RWPE2 (cell line): Measurements from ENCODE around the gene RAI1.
A peak's percentile ranks its signal among the peaks of the same experiment; 100 is the strongest.

Experiments
- ATAC-seq: fragments of 200-7000 bp; cut with Tn5 transposase; 3 replicates; pipeline ENCODE4 v1.9.1; 2021; ENCODE audit warnings: low read depth
- DNase-seq: peaks from one replicate; pipeline ENCODE4 v3.0.0-alpha.2; 2020; ENCODE audit warnings: low spot score
- H3K27ac ChIP-seq: fragments of 450-650 bp; 2 replicates; pipeline ENCODE4 v1.5.1; 2017; ENCODE audit warnings: mild to moderate bottlenecking; ENCODE audit not compliant: poor library complexity, severe bottlenecking
- H3K27me3 ChIP-seq: fragments of 250-450 bp; sonication (Bioruptor Pico); 2 replicates; pipeline ENCODE4 v1.5.1; 2021; ENCODE audit warnings: mild to moderate bottlenecking, moderate library complexity; ENCODE audit not compliant: insufficient read depth, poor library complexity, severe bottlenecking
- H3K36me3 ChIP-seq: fragments of 250-450 bp; sonication (Bioruptor Pico); 2 replicates; pipeline ENCODE4 v1.5.1; 2020; ENCODE audit warnings: low read depth, mild to moderate bottlenecking, moderate library complexity
- H3K4me1 ChIP-seq: fragments of 250-450 bp; sonication (Bioruptor Pico); 2 replicates; pipeline ENCODE4 v1.5.1; 2021; ENCODE audit warnings: mild to moderate bottlenecking, moderate library complexity; ENCODE audit not compliant: insufficient read depth, poor library complexity, severe bottlenecking
- H3K4me3 ChIP-seq: fragments of 250-450 bp; sonication (Bioruptor Pico); 2 replicates; pipeline ENCODE4 v1.5.1; 2021; ENCODE audit warnings: mild to moderate bottlenecking, moderate library complexity; ENCODE audit not compliant: severe bottlenecking
- H3K9me3 ChIP-seq: fragments of 250-450 bp; sonication (Bioruptor Pico); 2 replicates; pipeline ENCODE4 v1.5.1; 2021; ENCODE audit warnings: mild to moderate bottlenecking, moderate library complexity; ENCODE audit not compliant: severe bottlenecking
- CTCF ChIP-seq: fragments of 450-650 bp; IDR thresholded peaks from one replicate; pipeline ENCODE4 v1.5.1; 2017; ENCODE audit warnings: mild to moderate bottlenecking, moderate library complexity; ENCODE audit not compliant: poor library complexity, severe bottlenecking

RAI1 gene

DNA sequence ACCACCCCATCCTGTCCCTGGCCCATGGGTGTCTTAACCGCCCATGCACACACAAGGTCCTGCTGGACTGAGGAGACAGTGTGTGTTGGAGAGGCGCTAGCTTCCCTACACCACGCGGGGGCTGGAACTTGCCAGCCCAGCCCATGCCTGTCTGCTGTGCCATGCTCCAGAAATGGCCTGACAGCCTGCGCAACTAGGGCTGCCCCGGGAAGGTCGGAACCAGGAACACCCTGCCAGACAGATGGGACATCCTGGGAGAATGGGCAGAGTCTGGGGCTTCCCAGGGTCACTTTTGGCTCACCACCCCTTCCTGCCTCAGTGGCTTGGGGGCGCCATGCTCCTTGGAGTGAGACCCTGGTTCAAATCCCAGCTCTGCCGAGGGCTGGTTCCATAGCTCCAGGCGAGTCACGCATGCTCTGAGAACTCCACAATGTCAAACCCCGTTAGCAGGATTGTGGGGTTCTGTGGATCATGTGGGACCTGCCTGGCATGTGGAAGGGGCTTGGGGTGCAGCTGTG, 119.3 kb downstream of the RAI1 start:
- no peaks in the 10 kb centered on the region for H3K4me1 ChIP-seq
- DNase-seq = no peak
- no peak for TF ChIP-seq CTCF
- no peaks in the 10 kb centered on the region for H3K9me3 ChIP-seq
- peaks cover 70% of the 10 kb centered on the region for H3K36me3 ChIP-seq
- no peak overlapping the region for H3K27ac ChIP-seq
- no peak for ATAC-seq
- no peaks in the 10 kb centered on the region for H3K27me3 ChIP-seq
- no peak overlapping the region for H3K4me3 ChIP-seq

DNA sequence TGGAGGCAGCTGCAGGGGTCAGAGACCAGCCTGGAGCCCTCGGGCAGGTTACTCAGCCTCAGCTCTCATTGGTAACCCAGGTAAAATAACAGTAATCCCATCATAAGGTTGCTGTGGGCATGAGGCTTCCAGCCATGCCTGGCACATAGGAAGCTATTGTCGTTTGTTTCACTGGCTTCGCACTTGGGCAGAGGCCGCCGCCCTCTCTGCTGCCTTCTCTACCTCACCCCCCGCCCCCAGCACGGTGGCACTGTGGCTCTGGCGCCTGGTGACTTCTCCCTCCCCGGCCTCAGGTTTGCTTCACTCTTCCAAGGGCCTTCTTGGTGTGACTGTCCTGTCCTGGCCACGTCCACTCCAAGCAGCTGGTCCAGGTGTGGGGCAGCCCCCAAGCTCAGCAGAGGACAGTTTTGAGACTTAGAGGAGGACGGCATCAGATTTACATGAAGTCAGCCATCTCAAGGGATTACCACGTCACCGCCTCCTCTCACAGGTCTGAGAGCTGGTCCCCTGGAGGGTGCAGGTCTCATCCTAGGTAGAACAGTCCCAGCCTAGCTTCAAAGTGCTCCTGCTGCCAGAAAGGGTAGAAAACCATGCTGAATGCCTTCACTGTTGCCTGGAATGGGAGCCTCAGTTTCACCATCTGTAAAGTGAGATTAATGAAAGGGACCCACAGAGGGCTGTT, 120.7 kb downstream of the RAI1 start:
- Histone ChIP-seq H3K36me3 (peaks cover 73% of the 10 kb centered on the region), H3K4me1 (no peaks in the 10 kb centered on the region), H3K4me3 (no peak overlapping the region), H3K27ac (no peak overlapping the region), H3K9me3 (no peaks in the 10 kb centered on the region), H3K27me3 (no peaks in the 10 kb centered on the region)
- ATAC-seq (no peak), DNase-seq (no peak)
- TF ChIP-seq CTCF = no peak

DNA sequence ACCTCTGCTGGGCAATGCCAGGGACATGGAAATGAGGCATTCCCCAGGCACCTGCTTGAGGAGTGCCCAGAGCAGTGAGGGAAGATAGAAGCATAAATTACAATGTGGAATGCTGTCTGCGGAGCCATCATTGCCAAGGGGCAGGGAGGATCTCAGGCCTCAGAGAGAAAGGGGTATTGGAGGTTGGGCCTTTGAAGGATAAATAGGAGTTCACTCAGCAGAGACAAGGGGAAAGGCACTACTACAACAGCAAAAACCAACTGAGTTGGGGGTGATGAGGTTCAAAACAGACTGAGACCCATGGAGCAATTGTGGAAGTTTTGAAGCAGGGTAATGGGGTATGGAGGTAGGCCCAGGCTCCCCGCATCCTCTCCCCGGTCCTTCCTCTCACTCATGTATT, 122.7 kb downstream of the RAI1 start:
- Histone ChIP-seq H3K36me3 (peaks cover 52% of the 10 kb centered on the region), H3K4me1 (no peaks in the 10 kb centered on the region), H3K27me3 (no peaks in the 10 kb centered on the region), H3K27ac (no peak overlapping the region), H3K9me3 (no peaks in the 10 kb centered on the region), H3K4me3 (no peak overlapping the region)
- TF ChIP-seq CTCF = no peak
- DNase-seq (no peak), ATAC-seq (no peak)

GRCh38 chr17:17805575-17805974, 124.3 kb downstream of the RAI1 start:
- TF ChIP-seq CTCF = no peak
- no peaks in the 10 kb centered on the region for H3K4me1 ChIP-seq
- ATAC-seq (peak; percentile 3; the same call in 1 of the 3 replicates), DNase-seq (no peak)
- H3K27me3 ChIP-seq = no peaks in the 10 kb centered on the region
- no peak overlapping the region for H3K4me3 ChIP-seq
- H3K36me3 ChIP-seq = peaks cover 51% of the 10 kb centered on the region
- H3K9me3 ChIP-seq = no peaks in the 10 kb centered on the region
- no peak overlapping the region for H3K27ac ChIP-seq

DNA sequence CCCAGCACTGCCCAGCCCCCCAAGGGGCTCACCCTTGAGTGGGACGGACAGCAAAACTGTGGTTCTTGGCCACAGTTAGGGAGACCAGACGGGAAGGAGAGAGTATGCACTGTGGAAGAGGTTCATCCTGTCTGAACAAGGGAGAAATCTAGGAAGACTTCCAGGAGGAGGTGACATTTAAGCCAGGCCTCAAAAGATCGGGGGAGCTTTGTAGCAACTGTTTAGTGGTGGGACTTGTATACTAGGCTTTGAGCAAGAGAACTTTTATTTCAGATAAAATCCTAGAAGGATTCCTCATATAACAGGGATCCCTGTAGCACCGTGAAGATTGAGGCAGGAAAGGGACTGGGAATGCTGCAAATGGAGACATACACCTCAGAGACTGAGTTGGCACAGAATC, 124.8 kb downstream of the RAI1 start:
- DNase-seq (no peak), ATAC-seq (no peak)
- TF ChIP-seq CTCF = no peak
- no peaks in the 10 kb centered on the region for H3K9me3 ChIP-seq
- no peaks in the 10 kb centered on the region for H3K4me1 ChIP-seq
- no peak overlapping the region for H3K4me3 ChIP-seq
- H3K36me3 ChIP-seq = peaks cover 56% of the 10 kb centered on the region
- no peak overlapping the region for H3K27ac ChIP-seq
- no peaks in the 10 kb centered on the region for H3K27me3 ChIP-seq
